GM18520 (cell line): ENCODE measurements around the gene CFAP251.
"Not testable (repeated sequence)": the region's sequence is repeated elsewhere in the genome, so short reads cannot be mapped to it uniquely, and the experiment has no call there.

Source experiments
- ATAC-seq: cut with Tn5 transposase; IDR thresholded peaks from one replicate; pipeline ENCODE4 v1.9.1; 2021; ENCODE audit not compliant: unreplicated experiment

Gene CFAP251

GRCh38 chr12:121974026-121974985, 55.9 kb downstream of the CFAP251 start:
- ATAC-seq = no peak

GRCh38 chr12:121975021-121975420, 56.6 kb downstream of the CFAP251 start:
- ATAC-seq = no peak

DNA sequence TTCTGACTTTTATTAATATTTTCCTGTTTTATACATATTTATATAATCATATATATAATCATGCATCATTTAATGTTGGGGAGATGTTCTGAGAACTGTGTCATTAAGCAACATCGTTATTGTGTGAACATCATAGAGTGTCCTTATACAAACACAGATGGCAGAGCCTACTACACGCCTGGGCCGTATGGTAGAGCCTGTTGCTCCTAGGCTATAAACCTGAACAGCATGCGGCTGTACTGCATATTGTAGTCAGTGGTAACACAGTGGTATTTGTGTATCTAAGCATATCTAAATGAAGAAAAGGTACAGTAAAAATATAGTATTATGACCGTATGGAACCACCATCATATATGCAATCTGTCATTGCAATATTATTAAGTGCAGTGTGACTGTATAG, 58.6 kb downstream of the CFAP251 start:
- ATAC-seq = no peak

DNA sequence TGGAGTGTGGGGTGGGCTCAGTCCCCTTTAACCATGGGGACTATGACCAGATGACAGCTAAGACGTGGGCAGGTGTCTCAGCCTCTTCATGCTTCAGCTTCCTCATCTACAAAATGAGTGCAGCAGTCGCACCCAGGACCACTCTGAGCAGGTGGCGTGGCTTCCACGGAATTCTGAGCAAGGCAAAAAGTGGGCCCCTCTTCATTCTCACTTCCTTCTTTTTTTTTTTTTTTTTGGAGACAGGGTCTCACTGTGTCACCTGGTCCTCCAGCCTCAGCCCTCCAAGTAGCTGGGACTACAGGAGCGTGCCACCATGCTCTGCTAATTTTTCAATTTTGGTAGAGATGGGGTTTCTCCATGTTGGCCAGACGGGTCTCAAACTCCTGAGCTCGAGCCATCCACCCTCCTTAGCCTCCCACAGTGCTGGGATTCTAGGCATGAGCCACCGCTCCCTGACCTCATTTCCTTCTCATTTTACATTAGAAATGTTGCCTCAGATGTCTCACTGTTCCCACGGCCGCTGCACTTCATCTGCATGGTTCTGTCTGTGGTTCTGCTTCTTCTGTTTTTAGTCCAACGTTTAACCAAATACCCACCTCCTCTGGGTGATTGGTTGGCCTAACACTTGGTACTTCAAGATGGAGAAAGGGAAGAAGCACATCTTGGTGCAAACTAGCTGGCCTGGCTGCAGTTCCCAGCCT, 61.9 kb downstream of the CFAP251 start:
- ATAC-seq = no peak

DNA sequence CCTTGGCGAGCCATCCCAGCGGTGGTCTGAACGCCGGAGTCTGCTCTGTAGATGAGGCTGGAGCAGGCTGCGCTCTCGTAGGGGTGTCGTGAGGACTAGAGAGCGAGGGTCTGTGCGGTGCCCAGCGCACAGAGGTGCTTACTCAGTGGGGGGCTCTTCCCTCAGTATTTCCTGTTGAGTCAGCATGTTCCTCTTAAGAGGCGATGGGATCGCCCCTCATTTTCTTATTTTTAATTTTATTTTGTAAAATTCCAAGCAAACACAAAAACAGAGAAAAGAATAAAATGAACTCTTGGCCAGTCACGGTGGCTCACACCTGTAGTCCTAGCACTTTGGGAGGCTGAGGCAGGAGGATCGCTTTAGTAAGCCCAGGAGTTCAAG, 62.5 kb downstream of the CFAP251 start:
- ATAC-seq = no peak

DNA sequence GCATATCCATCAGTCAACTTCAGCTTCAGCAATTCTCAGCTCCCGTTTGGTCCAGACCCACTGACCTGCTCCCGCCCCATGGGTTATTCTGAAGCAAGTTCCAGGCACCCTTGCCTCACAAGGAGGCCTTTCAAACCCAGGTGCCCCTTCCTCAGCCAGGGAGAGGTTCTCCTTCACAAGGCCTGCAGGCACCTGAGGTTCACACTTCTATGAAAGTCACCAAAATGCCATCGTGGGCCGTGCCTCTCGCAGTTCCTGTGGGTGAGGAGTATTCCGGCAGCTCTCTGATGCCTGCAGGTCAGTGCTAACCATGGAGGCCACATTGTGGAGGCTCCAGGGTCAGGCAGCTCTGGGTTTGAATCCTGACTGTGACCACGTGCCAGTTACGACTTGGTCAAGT, 63.1 kb downstream of the CFAP251 start:
- no peak for ATAC-seq

- no peak for ATAC-seq
These were observed 64.6 kb downstream of the CFAP251 start for GRCh38 chr12:121982950-121983349.

DNA sequence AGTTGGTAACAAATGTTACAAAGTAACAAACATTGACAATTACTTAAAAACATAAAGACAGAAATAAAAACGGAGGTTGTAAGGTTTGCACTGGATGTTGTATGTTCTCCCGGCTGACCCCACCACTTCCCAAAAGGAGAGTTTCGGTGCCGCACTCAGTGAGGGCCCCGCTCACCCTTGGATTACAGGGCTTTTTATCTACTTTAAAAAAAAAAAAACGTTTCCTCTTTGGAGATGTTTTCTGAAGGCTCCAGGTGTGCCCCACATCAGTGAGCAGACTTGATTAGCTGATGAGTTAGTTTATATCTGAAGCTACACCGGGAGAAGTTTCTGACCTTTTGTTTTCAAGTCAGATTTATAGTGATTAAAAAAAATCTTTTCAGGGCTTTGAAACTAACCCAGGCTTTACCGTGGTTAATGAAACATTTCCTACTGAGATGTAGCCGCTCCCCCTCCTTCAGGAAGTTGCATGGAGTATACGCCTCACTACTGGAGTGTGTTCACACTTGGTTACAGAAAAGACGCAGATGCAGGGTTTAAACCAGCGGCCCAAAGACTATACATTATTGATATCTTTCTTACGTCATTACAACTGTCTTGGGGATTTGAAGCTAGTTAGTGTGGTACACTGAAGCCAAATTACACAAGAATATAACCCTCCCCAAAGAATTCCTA, 65.3 kb downstream of the CFAP251 start:
- ATAC-seq = no peak

GRCh38 chr12:121986489-121987245, 68.3 kb downstream of the CFAP251 start:
- no peak for ATAC-seq

DNA sequence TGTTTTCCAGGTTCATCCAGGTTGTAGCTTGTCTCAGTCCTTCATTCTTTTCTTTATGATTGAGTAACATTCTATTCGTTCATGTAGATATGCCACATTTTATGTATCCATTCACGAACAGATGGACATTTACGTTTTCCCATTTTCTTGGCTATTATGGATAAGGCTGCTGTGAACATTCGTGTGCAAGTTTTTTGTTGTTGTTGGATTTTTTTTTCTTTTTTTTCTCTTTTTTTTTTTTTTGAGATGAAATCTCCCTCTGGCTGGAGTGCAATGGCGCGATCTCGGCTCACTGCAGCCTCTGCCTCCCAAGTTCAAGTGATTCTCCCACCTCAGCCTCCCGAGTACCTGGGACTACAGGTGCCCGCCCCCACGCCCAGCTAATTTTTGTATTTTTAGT, 70.1 kb downstream of the CFAP251 start:
- ATAC-seq = not testable (repeated sequence)

- no peak for ATAC-seq
These were observed 71.1 kb downstream of the CFAP251 start for GRCh38 chr12:121989276-121990113.

GRCh38 chr12:121990114-121990647, 71.8 kb downstream of the CFAP251 start:
- no peak for ATAC-seq

DNA sequence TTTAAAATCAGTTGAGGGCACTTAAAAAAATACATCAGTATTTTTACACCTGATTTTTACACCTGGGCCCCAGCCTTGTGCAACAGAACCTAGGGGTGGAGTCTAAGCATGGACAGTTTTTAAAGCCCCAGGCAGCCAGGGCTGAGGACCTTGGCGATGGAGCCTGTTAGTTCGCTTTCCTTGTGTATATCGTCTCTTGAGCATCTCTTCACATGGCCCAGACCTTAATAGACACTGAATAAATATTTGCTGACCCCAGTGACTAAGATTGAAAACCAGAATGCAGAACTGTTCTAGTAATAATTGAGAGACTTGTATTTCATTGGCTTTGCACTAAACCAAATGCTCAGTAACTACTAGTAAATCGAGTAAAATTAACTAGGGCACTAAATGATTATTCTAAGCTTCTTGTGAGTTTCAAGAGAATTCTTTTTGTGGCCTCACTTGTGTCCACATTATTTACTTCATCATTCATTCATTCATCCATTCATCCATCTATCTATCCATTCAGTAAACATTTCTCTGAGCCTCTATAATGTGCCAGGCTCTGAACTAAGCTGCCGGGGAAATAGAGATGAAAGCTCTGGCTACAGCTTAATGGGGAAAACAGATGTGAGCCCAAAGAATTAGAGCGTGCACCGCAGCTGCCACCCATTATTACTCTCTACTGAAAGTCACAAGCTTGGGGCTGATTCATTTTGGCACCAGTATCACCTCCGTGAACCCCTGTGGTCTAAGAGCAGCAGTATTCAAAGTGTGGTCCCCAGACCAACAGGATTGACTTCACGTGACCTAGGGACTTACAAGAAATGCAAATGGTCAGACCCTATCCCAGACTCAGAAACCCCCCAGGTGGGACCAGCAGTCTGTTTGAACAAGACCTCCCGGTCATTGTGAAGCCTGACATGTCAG, 72.6 kb downstream of the CFAP251 start:
- peak; percentile 67 for ATAC-seq

DNA sequence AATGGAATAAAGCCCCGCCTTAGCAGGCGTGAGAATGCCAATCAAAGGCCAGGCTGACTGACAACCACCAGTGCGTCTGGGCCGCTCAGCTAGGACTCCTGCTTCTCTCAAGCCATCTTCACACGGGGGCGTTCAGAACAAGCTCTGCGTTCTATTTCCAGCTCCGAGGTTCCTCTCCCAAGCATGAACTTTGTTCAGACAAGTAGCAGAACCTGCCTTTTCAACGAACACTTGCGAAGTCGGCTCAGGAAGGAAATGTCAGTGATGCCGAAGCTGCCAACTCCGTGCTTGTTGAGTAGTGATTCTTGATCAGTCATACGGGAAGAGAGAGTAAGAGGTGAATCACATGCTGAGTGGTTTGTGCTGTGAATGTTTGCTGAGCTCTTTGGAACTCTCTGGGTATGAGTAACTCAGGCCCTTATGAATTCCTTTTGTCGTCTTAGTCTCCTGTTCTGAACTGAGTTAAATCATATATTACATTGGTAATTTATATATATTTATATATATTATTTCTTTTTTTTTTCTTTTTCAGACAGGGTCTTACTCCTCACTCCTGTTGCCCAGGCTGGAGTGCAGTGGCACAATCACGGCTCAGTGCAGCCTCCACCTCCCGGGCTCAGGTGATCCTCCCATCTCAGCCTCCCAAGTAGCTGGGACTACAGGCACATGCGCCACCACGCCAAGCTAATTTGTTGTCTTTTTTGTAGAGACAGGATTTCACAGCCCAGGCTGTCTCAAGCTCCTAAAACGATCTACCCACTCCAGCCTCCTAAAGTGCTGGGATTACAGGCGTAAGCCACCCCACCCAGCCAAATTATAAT, 73.9 kb downstream of the CFAP251 start:
- peak; percentile 69 for ATAC-seq

DNA sequence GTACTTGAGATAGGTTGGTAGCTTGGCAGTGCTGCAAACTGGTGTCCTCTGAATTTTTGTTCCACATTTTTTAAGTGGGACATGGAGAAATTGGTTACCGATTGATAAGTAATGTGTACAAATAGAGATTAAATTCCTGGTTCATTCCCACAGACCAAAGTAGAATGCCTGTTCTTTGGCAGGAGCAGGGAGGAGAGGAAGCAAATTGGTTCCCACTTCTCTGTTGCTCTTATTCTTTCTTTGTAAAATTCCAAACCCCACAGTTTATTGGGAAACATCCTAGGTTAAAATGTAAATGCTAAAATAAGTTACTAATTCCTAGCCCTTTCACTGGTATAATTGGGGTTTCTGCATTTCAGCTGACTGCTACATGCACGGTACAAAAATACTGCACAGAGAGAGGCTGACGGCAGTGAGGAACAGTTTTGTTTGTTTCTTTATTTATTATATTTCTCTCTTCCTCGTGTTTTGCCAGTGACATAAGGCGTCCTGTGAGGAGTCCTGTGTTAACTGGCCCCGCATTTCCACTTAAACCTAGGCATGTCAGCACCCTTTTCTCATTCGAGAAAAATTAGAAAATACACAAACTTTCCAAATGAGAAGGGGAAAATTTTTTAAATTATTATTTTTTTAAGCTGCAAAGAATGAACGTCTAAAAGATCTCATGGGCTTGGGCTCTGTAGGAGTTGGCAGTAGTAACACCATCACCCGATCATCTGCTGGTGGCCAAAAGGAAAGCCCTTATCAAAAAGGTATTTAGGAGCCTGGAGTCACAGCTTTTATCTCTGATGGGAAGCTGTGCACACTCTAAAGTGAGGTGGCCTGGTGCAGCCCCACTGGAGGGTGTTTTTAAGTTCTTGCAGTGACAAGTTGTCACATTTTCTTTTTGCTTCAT, 77.9 kb downstream of the CFAP251 start:
- ATAC-seq = no peak

DNA sequence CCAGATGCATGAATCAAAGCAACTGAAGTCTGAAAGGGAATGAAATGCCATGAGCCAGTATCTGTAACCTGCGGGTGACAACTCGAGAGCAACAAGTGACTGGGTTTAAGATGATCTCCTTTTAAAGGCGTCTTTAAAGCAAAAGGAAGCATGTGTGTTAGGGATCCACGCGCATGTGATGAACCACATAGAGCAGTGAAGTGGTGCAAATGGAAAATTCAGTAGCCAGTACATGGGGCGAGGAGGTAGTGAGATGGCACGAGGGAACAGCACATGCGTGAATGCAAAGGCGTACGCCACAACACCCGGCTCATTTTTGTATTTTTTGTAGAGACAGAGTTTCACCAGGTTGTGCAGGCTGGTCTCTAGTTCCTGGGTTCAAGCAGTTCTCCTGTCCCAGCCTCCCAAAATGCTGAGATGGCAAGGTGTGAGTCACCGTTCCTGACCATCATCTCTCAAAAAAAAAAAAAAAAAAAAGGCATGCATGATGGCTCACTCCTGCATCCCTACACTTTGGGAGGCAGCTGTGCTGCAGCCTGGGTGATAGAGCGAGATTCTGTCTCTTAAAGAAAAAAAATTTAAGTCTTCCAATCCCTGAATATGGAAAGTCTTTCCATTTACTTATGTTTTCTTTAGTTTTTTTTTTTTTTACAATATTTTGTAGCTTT, 78.7 kb downstream of the CFAP251 start:
- ATAC-seq = no peak
